GM06990 (cell line): ENCODE data around the gene DTNBP1.

Experiments used
- DNase-seq: peaks from one replicate; pipeline ENCODE4 v3.0.0-alpha.2; 2011; ENCODE audit not compliant: insufficient read length; ENCODE audit errors: extremely low read depth
- H3K27me3 ChIP-seq: replicated peaks from 2 replicates; pipeline ENCODE4 v1.6.0; 2011; ENCODE audit warnings: low read length; ENCODE audit not compliant: control insufficient read depth, insufficient read depth
- H3K36me3 ChIP-seq: 2 replicates; pipeline ENCODE4 v1.5.1; 2011; ENCODE audit warnings: low read length; ENCODE audit not compliant: control insufficient read depth, insufficient read depth
- H3K4me3 ChIP-seq: replicated peaks from 2 replicates; pipeline ENCODE4 v1.5.1; 2011; ENCODE audit warnings: low read depth, mild to moderate bottlenecking, control low read depth, low read length
- CTCF ChIP-seq: IDR thresholded peaks from 2 replicates; pipeline ENCODE4 v1.5.1; 2011; ENCODE audit warnings: low read length, control low read depth, mild to moderate bottlenecking, inconsistent platforms; ENCODE audit not compliant: insufficient read depth, poor library complexity, severe bottlenecking

The DTNBP1 gene

GRCh38 chr6:15475261-15475660, 187.6 kb downstream of the DTNBP1 start:
- no peak for DNase-seq
- Histone ChIP-seq H3K27me3 (no peaks in the 10 kb centered on the region), H3K36me3 (peaks cover 6% of the 10 kb centered on the region), H3K4me3 (no peak overlapping the region)
- TF ChIP-seq CTCF: no peak

DNA sequence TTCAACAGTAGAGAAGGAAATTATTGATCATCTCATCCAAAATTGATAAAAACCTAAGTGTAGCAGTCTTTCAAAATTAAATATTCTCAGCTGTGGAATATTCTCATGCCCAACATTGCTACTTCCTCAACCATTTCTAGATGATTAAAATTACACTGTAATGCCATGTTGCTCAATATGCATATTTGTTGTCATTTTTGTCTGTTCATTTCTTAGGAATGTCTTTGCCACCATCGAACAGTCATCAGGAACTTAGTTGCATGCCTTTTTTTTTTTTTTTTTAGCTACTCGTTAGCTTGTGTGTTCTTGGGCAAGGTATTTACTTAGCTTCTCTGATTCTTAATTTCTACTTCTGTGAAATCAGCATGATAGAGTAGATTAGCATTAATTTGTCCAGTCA, 188.6 kb downstream of the DTNBP1 start:
- H3K4me3 ChIP-seq: no peak overlapping the region
- H3K27me3 ChIP-seq: no peaks in the 10 kb centered on the region
- DNase-seq: no peak
- TF ChIP-seq CTCF: no peak
- peaks cover 8% of the 10 kb centered on the region for H3K36me3 ChIP-seq

- Histone ChIP-seq H3K36me3 (peaks cover 8% of the 10 kb centered on the region), H3K4me3 (no peak overlapping the region), H3K27me3 (no peaks in the 10 kb centered on the region)
- no peak for DNase-seq
- no peak for TF ChIP-seq CTCF
Measured at GRCh38 chr6:15473741-15474161, 189.1 kb downstream of the DTNBP1 start.

DNA sequence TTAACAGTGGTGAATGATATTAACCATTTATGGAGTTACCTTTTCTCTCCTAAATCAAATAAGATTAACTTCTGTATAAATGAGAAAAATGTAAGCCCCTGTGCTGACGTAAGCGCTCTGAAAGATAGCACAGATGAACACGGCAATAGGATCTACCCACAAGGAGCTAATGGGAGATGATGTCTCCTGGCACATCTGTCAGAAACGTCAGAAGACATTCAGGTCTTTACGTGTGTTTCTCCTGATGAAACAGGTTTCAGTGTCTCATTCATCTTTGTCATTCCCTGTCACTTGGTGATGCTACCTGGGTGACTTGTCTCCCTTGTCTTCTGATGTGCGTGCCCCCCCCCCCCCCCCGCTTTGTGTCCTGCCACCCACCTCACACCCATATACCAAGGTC, 189.7 kb downstream of the DTNBP1 start:
- DNase-seq: no peak
- Histone ChIP-seq H3K4me3 (no peak overlapping the region), H3K27me3 (no peaks in the 10 kb centered on the region), H3K36me3 (peaks cover 10% of the 10 kb centered on the region)
- TF ChIP-seq CTCF: no peak
